DMS79 treated with DMSO at 0.1 percent for 48 hours (cell line): ENCODE measurements around the gene ILF2.
"Not testable (repeated sequence)": the region's sequence is repeated elsewhere in the genome, so short reads cannot be mapped to it uniquely, and the experiment has no call there.

Experiments used
- DNase-seq: peaks from one replicate; lab custom pipeline; 2025; lab: John Stamatoyannopoulos, UW

The ILF2 gene

GRCh38 chr1:153679337-153680119 lies 8.7 kb upstream of the ILF2 start:
- DNase-seq = no peak

- peak; percentile 23 for DNase-seq
Measured at GRCh38 chr1:153678519-153679336, 7.9 kb upstream of the ILF2 start, which contains the start of gene NPR1. NPR1 (plus strand) TSS chr1:153678688; CDS start chr1:153679109, 421 bp downstream.

GRCh38 chr1:153677718-153678518 lies 7.1 kb upstream of the ILF2 start:
- peak; percentile 46 for DNase-seq

GRCh38 chr1:153673511-153673910 lies 2.7 kb upstream of the ILF2 start:
- no peak for DNase-seq

GRCh38 chr1:153671628-153672353 lies 998 bp upstream of the ILF2 start:
- DNase-seq = peak; percentile 81

- DNase-seq = no peak
Measured at GRCh38 chr1:153670257-153670858, 435 bp downstream of the ILF2 start.

- DNase-seq = no peak
Measured at GRCh38 chr1:153669606-153670005, 1.2 kb downstream of the ILF2 start.

GRCh38 chr1:153668672-153669071 lies 2.1 kb downstream of the ILF2 start:
- not testable (repeated sequence) for DNase-seq

- DNase-seq = no peak
Measured at GRCh38 chr1:153667439-153667838, 3.4 kb downstream of the ILF2 start.

- no peak for DNase-seq
Measured at GRCh38 chr1:153663211-153663610, 7.6 kb downstream of the ILF2 start.

GRCh38 chr1:153662269-153662668 lies 8.5 kb downstream of the ILF2 start:
- DNase-seq = no peak

GRCh38 chr1:153661111-153661708 lies 9.6 kb downstream of the ILF2 start:
- DNase-seq = no peak

GRCh38 chr1:153659656-153660055 lies 11.1 kb downstream of the ILF2 start:
- no peak for DNase-seq

GRCh38 chr1:153659175-153659534 lies 11.6 kb downstream of the ILF2 start:
- DNase-seq = no peak

GRCh38 chr1:153658400-153659174 lies 12.2 kb downstream of the ILF2 start, which contains the start of gene SNAPIN:
SNAPIN (plus strand) TSS chr1:153658703; CDS start chr1:153658744, 41 bp downstream.
- DNase-seq = peak; percentile 90

GRCh38 chr1:153655333-153655732 lies 15.5 kb downstream of the ILF2 start:
- no peak for DNase-seq

GRCh38 chr1:153652805-153653500 lies 17.8 kb downstream of the ILF2 start:
- DNase-seq = no peak

GRCh38 chr1:153651771-153652170 lies 19.0 kb downstream of the ILF2 start:
- no peak for DNase-seq

GRCh38 chr1:153649863-153650235 lies 20.9 kb downstream of the ILF2 start:
- DNase-seq = no peak
